Upper lobe of left lung (tissue), 4 donors: ENCODE measurements around the gene TMEM92.

Source experiments
- CTCF ChIP-seq, 6 experiments: fragments of 450-650 bp in 4 of 6; fragments of 200-600 bp in 2 of 6; sonication (generic) in 2 of 6; IDR thresholded peaks; one replicate each; pipeline ENCODE4 v1.5.1; 2016 to 2019; ENCODE audit warnings: antibody characterized with exemption in 6 of 6
- EP300 ChIP-seq, 4 donors: sonication (generic); formaldehyde crosslinking; IDR thresholded peaks; one replicate each; pipeline ENCODE4 v1.5.1; 2017; ENCODE audit warnings: antibody characterized with exemption in 4 of 4, control low read depth in 2 of 4
- POLR2A ChIP-seq, 4 donors: fragments of 450-650 bp; IDR thresholded peaks; one replicate each; pipeline ENCODE4 v1.5.1; 2016 to 2017; ENCODE audit warnings: antibody characterized with exemption in 4 of 4, mild to moderate bottlenecking in 2 of 4
- POLR2AphosphoS5 ChIP-seq, 2 donors: sonication (generic); formaldehyde crosslinking; IDR thresholded peaks; one replicate each; pipeline ENCODE4 v1.5.1; 2017; ENCODE audit warnings: antibody characterized with exemption in 2 of 2

GRCh38 chr17:50328363-50329325 lies 54.4 kb downstream of the TMEM92 start:
- TF ChIP-seq CTCF (IDR thresholded peaks at IDR 0.05) (no peak), POLR2A (IDR thresholded peaks at IDR 0.05) (no peak), EP300 (IDR thresholded peaks at IDR 0.05) (no peak), POLR2AphosphoS5 (IDR thresholded peaks at IDR 0.05) (no peak)
